K562 (cell line): ENCODE results near the gene RNF180. TPM values are rescaled to one million over a fixed set of nuclear protein-coding genes. Genes with fewer than 3 reads are reported as not detected.

Experiments used
- polyA plus RNA-seq, 8 experiments: library from polyadenylated mRNA; depleted of rRNA in 4 of 8; stranded (reverse) in 5 of 8; unstranded in 3 of 8; fragments of >200 nt; fragmentation: Nextera tagmentation in 2 of 8; fragmentation: Illumina TruSeq in 1 of 8; extraction: Ambion mirVana in 2 of 8; extraction: Trizol in 1 of 8; gene quantifications; 2 replicates each; pipeline versions ENCODE4 v1.2.1 to v1.2.3, GENCODE V29; 2011 to 2014; ENCODE audit warnings: inconsistent platforms in 1 of 8, missing spikeins in 1 of 8
- total RNA-seq, 7 experiments: library from RNA; depleted of rRNA in 6 of 7; stranded (reverse); fragments of >200 nt in 6 of 7; fragmentation: Illumina TruSeq in 2 of 7; extraction: Trizol in 2 of 7; gene quantifications; 2 replicates each; pipeline versions ENCODE4 v1.2.1 to v1.2.3, GENCODE V29; 2011 to 2021; ENCODE audit warnings: low replicate concordance in 1 of 7
- TF ChIP-seq, protein P1 (sequence below), 2 experiments: fragments of 450-650 bp in 1 of 2; sonication (generic) in 1 of 2; formaldehyde crosslinking in 1 of 2; IDR thresholded peaks; 2 replicates each; pipeline versions ENCODE4 v1.7.1 to v1.9.0; 2016 to 2022; ENCODE audit warnings: inconsistent platforms in 1 of 2, mild to moderate bottlenecking in 1 of 2, missing genetic modification reagents in 1 of 2

Gene RNF180
- total and polyA plus RNA-seq, 9 of the 15 experiments (the other 6 are each of a cell fraction or from before 2014, with no cell fraction given), result 0.05 TPM; not detected in 8

GRCh38 chr5:64181440-64181839 is 15.8 kb downstream of the RNF180 start (continued):
- TF ChIP-seq, protein P1, sequence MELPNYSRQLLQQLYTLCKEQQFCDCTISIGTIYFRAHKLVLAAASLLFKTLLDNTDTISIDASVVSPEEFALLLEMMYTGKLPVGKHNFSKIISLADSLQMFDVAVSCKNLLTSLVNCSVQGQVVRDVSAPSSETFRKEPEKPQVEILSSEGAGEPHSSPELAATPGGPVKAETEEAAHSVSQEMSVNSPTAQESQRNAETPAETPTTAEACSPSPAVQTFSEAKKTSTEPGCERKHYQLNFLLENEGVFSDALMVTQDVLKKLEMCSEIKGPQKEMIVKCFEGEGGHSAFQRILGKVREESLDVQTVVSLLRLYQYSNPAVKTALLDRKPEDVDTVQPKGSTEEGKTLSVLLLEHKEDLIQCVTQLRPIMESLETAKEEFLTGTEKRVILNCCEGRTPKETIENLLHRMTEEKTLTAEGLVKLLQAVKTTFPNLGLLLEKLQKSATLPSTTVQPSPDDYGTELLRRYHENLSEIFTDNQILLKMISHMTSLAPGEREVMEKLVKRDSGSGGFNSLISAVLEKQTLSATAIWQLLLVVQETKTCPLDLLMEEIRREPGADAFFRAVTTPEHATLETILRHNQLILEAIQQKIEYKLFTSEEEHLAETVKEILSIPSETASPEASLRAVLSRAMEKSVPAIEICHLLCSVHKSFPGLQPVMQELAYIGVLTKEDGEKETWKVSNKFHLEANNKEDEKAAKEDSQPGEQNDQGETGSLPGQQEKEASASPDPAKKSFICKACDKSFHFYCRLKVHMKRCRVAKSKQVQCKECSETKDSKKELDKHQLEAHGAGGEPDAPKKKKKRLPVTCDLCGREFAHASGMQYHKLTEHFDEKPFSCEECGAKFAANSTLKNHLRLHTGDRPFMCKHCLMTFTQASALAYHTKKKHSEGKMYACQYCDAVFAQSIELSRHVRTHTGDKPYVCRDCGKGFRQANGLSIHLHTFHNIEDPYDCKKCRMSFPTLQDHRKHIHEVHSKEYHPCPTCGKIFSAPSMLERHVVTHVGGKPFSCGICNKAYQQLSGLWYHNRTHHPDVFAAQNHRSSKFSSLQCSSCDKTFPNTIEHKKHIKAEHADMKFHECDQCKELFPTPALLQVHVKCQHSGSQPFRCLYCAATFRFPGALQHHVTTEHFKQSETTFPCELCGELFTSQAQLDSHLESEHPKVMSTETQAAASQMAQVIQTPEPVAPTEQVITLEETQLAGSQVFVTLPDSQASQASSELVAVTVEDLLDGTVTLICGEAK (IDR thresholded peaks at IDR 0.05), result no peak
- TF ChIP-seq, protein P1 (CRISPR knock-in tag; IDR thresholded peaks at IDR 0.05), result no peak
- TF ChIP-seq, all 486 proteins: peak for 0
